GM23248 (cell line): Measurements from ENCODE around the gene ASCL1. TPM values are rescaled to one million over a fixed set of nuclear protein-coding genes. Genes with fewer than 3 reads are reported as not detected.

ENCODE experiments used
- DNase-seq: peaks from one replicate; pipeline ENCODE4 v3.0.0-alpha.2; 2015
- H2AFZ ChIP-seq: fragments of 200-600 bp; sonication (generic); 2 replicates; pipeline ENCODE4 v1.6.1; 2016; ENCODE audit warnings: antibody characterized with exemption
- H3F3A ChIP-seq: fragments of 200-600 bp; sonication (generic); 2 replicates; pipeline ENCODE4 v1.6.1; 2016; ENCODE audit warnings: mild to moderate bottlenecking, antibody characterized with exemption, mixed run types; ENCODE audit not compliant: insufficient read depth
- H3K27ac ChIP-seq: fragments of 200-600 bp; sonication (generic); 2 replicates; pipeline ENCODE4 v1.5.1; 2016; ENCODE audit warnings: mild to moderate bottlenecking
- H3K27me3 ChIP-seq: fragments of 200-600 bp; sonication (generic); replicated peaks from 2 replicates; pipeline ENCODE4 v1.6.1; 2016; ENCODE audit warnings: mild to moderate bottlenecking; ENCODE audit not compliant: insufficient read depth
- H3K36me3 ChIP-seq: fragments of 200-600 bp; sonication (generic); 2 replicates; pipeline ENCODE4 v1.6.1; 2016; ENCODE audit warnings: low read depth, mild to moderate bottlenecking
- H3K4me1 ChIP-seq: fragments of 200-600 bp; sonication (generic); 2 replicates; pipeline ENCODE4 v1.6.1; 2016; ENCODE audit warnings: mild to moderate bottlenecking; ENCODE audit not compliant: insufficient read depth
- H3K4me2 ChIP-seq: fragments of 200-600 bp; sonication (generic); one replicate; pipeline ENCODE4 v1.6.1; 2016; ENCODE audit warnings: mild to moderate bottlenecking; ENCODE audit not compliant: unreplicated experiment
- H3K4me3 ChIP-seq: fragments of 200-600 bp; sonication (generic); 2 replicates; pipeline ENCODE4 v1.5.1; 2016; ENCODE audit warnings: mild to moderate bottlenecking
- H3K79me2 ChIP-seq: fragments of 200-600 bp; sonication (generic); 2 replicates; pipeline ENCODE4 v1.6.1; 2016; ENCODE audit warnings: mild to moderate bottlenecking; ENCODE audit not compliant: insufficient read depth
- H3K9ac ChIP-seq: fragments of 200-600 bp; sonication (generic); 2 replicates; pipeline ENCODE4 v1.6.1; 2016; ENCODE audit warnings: mild to moderate bottlenecking
- H3K9me2 ChIP-seq: fragments of 200-600 bp; sonication (generic); 2 replicates; pipeline ENCODE4 v1.6.1; 2016; ENCODE audit warnings: mixed run types, mild to moderate bottlenecking, moderate library complexity; ENCODE audit not compliant: insufficient read depth
- H3K9me3 ChIP-seq: fragments of 200-600 bp; sonication (generic); one replicate; pipeline ENCODE4 v1.6.1; 2017; ENCODE audit warnings: low read depth
- H4K20me1 ChIP-seq: fragments of 200-600 bp; sonication (generic); 2 replicates; pipeline ENCODE4 v1.6.0; 2016; ENCODE audit not compliant: insufficient read depth
- EZH2 ChIP-seq: fragments of 200-600 bp; sonication (generic); IDR thresholded peaks from 2 replicates; pipeline ENCODE4 v1.6.1; 2018; ENCODE audit warnings: antibody characterized with exemption, mild to moderate bottlenecking; ENCODE audit not compliant: insufficient read depth, poor library complexity, severe bottlenecking
- EZH2phosphoT487 ChIP-seq: fragments of 200-600 bp; sonication (generic); IDR thresholded peaks from 2 replicates; pipeline ENCODE4 v1.6.1; 2018; ENCODE audit warnings: antibody characterized with exemption, moderate library complexity, mild to moderate bottlenecking, low read depth; ENCODE audit not compliant: insufficient read depth
- WGBS, 2 experiments: methylation state at CpG; one replicate each; pipeline ENCODE4 v1.1.6; 2015 to 2017; ENCODE audit warnings: low lambda C conversion rate in 2 of 2, low coverage in 1 of 2; ENCODE audit errors: missing lambda C conversion rate in 2 of 2; 5-methylcytosine and 5-hydroxymethylcytosine counted together
- in situ Hi-C: fragments of 300-500 bp; cut with MboI; formaldehyde crosslinking; loops from 2 replicates; pipeline ENCODE4 v1.15.0; 2020
- polyA plus RNA-seq: library from polyadenylated mRNA; unstranded; fragments of >200 nt; fragmentation: Nextera tagmentation; extraction: Ambion mirVana; gene quantifications from 2 replicates; pipeline ENCODE4 v1.2.1, GENCODE V29; 2016
- total RNA-seq: library from RNA; depleted of rRNA; stranded (reverse); fragments of >200 nt; shearing (Covaris generic); gene quantifications from 2 replicates; pipeline ENCODE4 v1.2.3, GENCODE V29; 2014; rRNA removed

ASCL1 gene
- total RNA-seq (not detected in 2 replicates), polyA plus RNA-seq (not detected in 2 replicates)

- in situ Hi-C loops = no loop called here
- H3K9ac ChIP-seq = no peak within 1 kb of the TSS
- no peak within 1 kb of the TSS for H3K27ac ChIP-seq
- WGBS, 2 experiments = 1 to 2% methylated on average over 30 to 52 of the region's 52 CpGs
- H3K4me2 ChIP-seq = peak within 1 kb of the TSS; percentile 90
- peak within 1 kb of the TSS; percentile 64 for H2AFZ ChIP-seq
- H3K9me2 ChIP-seq = no peaks in the 10 kb centered on the region
- no peaks in the 10 kb centered on the region for H3K4me1 ChIP-seq
- H4K20me1 ChIP-seq = no peaks in the 10 kb centered on the region
- H3K9me3 ChIP-seq = no peaks in the 10 kb centered on the region
- H3F3A ChIP-seq = no peaks in the 10 kb centered on the region
- H3K4me3 ChIP-seq = peak within 1 kb of the TSS; percentile 72
- H3K36me3 ChIP-seq = no peaks in the 10 kb centered on the region
- TF ChIP-seq EZH2 = no peak
- TF ChIP-seq EZH2phosphoT487 = 0 out of 2 replicates have a peak, but pooled peaks have one; percentile 38
- peaks cover 73% of the 10 kb centered on the region for H3K27me3 ChIP-seq
- DNase-seq = peak; percentile 58
- no peaks in the 10 kb centered on the region for H3K79me2 ChIP-seq
Measured at GRCh38 chr12:102957339-102958050, at the start of gene ASCL1. Gene ASCL1 (plus strand): TSS chr12:102957674. CDS start chr12:102958245, 571 bp downstream.

- H2AFZ ChIP-seq = no peak overlapping the region
- no peak for TF ChIP-seq EZH2phosphoT487
- TF ChIP-seq EZH2 = no peak
- H3K9me3 ChIP-seq = no peaks in the 10 kb centered on the region
- no peak overlapping the region for H3K4me3 ChIP-seq
- H3K4me1 ChIP-seq = no peaks in the 10 kb centered on the region
- H3K9me2 ChIP-seq = no peaks in the 10 kb centered on the region
- no peak overlapping the region for H3K27ac ChIP-seq
- no peak overlapping the region for H3K4me2 ChIP-seq
- H3K36me3 ChIP-seq = no peaks in the 10 kb centered on the region
- H3F3A ChIP-seq = no peaks in the 10 kb centered on the region
- no peaks in the 10 kb centered on the region for H3K27me3 ChIP-seq
- no peak overlapping the region for H3K9ac ChIP-seq
- DNase-seq = no peak
- 25 to 37% methylated on average over 4 of the region's 4 CpGs for WGBS, 2 experiments
- H4K20me1 ChIP-seq = no peaks in the 10 kb centered on the region
- in situ Hi-C loops = no loop called here
- no peaks in the 10 kb centered on the region for H3K79me2 ChIP-seq
Measured at GRCh38 chr12:102907918-102908317, 49.6 kb upstream of the ASCL1 start.

- H3K4me2 ChIP-seq = no peak overlapping the region
- no peak overlapping the region for H3K4me3 ChIP-seq
- no peaks in the 10 kb centered on the region for H3F3A ChIP-seq
- H3K27ac ChIP-seq = no peak overlapping the region
- no peak overlapping the region for H2AFZ ChIP-seq
- DNase-seq = no peak
- in situ Hi-C loops = no loop called here
- WGBS, 2 experiments = 47 to 50% methylated on average over 7 of the region's 7 CpGs
- H3K79me2 ChIP-seq = no peaks in the 10 kb centered on the region
- no peaks in the 10 kb centered on the region for H3K4me1 ChIP-seq
- H3K9me3 ChIP-seq = no peaks in the 10 kb centered on the region
- no peak overlapping the region for H3K9ac ChIP-seq
- H4K20me1 ChIP-seq = no peaks in the 10 kb centered on the region
- no peak for TF ChIP-seq EZH2
- no peak for TF ChIP-seq EZH2phosphoT487
- no peaks in the 10 kb centered on the region for H3K36me3 ChIP-seq
- no peaks in the 10 kb centered on the region for H3K9me2 ChIP-seq
- H3K27me3 ChIP-seq = no peaks in the 10 kb centered on the region
Measured at GRCh38 chr12:102910137-102910536, 47.3 kb upstream of the ASCL1 start.

GRCh38 chr12:102910792-102911191 is 46.7 kb upstream of the ASCL1 start:
- no peaks in the 10 kb centered on the region for H3K27me3 ChIP-seq
- H3K4me3 ChIP-seq = no peak overlapping the region
- H3K27ac ChIP-seq = no peak overlapping the region
- no peaks in the 10 kb centered on the region for H3K4me1 ChIP-seq
- H3F3A ChIP-seq = no peaks in the 10 kb centered on the region
- TF ChIP-seq EZH2 = no peak
- TF ChIP-seq EZH2phosphoT487 = no peak
- 48 to 54% methylated on average over 4 of the region's 4 CpGs for WGBS, 2 experiments
- H3K36me3 ChIP-seq = no peaks in the 10 kb centered on the region
- H2AFZ ChIP-seq = no peak overlapping the region
- no peak overlapping the region for H3K9ac ChIP-seq
- in situ Hi-C loops = no loop called here
- no peaks in the 10 kb centered on the region for H4K20me1 ChIP-seq
- DNase-seq = no peak
- no peaks in the 10 kb centered on the region for H3K79me2 ChIP-seq
- no peaks in the 10 kb centered on the region for H3K9me2 ChIP-seq
- H3K4me2 ChIP-seq = no peak overlapping the region
- H3K9me3 ChIP-seq = no peaks in the 10 kb centered on the region
